ENCODE measurements around the gene SPECC1L. TPM values are rescaled to one million over a fixed set of nuclear protein-coding genes. Genes with fewer than 3 reads are reported as not detected.

Gene SPECC1L
- total RNA-seq, 2 donors from 2014 or later, result 23.1 to 26.0 TPM

DNA sequence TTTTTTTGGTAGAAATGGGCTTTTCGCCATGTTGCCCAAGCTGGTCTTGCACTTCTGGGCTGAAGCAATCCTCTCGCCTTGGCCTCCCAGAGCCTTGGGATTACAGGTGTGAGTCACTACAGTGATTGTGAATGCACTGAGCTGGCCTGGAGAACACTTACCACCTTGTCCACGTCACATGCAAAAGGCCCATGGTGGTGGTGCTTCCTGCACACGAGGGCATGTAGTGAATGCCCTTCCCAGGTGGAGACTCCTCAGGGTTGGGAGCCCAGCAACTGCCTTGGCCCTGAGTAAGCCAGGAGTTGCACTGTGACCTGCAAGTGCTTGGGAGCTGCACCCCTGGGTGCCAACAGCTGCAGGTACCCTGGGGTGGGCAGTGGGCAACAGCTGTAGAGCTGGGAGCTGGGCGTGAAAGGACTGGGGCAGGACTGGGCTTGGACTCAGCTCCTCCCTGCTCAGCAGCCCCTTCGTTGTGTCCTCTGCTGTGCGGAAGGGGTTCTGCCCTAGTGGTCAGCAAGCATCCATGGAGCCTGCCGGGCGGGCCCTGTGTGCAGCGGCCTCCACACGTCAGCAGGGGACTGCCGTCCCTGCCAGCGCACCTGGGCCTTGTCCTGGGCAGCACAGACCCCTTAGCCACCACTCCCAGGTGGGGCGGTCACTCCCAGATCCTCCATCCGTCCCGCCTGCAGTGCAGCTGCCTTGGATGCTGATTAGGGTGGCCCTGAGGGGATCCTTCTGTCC lies 147.4 kb downstream of the SPECC1L start:
- ATAC-seq (no peak), DNase-seq (no peak)
- intact Hi-C loops (cut with DNase I), result no loop called here
- WGBS, 2 donors, result 86 to 88% methylated on average over 7 to 14 of the region's 16 CpGs
- Histone ChIP-seq H3K9me3 (no peaks in the 10 kb centered on the region), H3K4me1 (no peaks in the 10 kb centered on the region), H3K27me3 (no peaks in the 10 kb centered on the region), H3K36me3 (replicated peaks in 1 of 2; ENCODE audit: insufficient read depth in 1 of 2, low read depth in 2 of 2) (peaks cover 0 to 7% of the 10 kb centered on the region in 2 donors), H3K27ac (no peak overlapping the region), H3K4me3 (no peak overlapping the region)
- TF ChIP-seq POLR2A (IDR thresholded peaks at IDR 0.05) (no peak), CTCF (IDR thresholded peaks at IDR 0.05) (no peak)

GRCh38 chr22:24418786-24419474 lies 148.3 kb downstream of the SPECC1L start:
- no peak for TF ChIP-seq POLR2A (IDR thresholded peaks at IDR 0.05)
- TF ChIP-seq CTCF (IDR thresholded peaks at IDR 0.05), result no peak
- intact Hi-C loops (cut with DNase I), result no loop called here
- Histone ChIP-seq H3K4me1 (peaks cover 7% of the 10 kb centered on the region), H3K36me3 (replicated peaks in 1 of 2; ENCODE audit: insufficient read depth in 1 of 2, low read depth in 2 of 2) (peaks cover 0 to 4% of the 10 kb centered on the region in 2 donors), H3K4me3 (no peak overlapping the region), H3K27me3 (peaks cover 0 to under 1% of the 10 kb centered on the region in 2 donors), H3K27ac (no peak overlapping the region), H3K9me3 (no peaks in the 10 kb centered on the region)
- WGBS, 2 donors, result 73 to 80% methylated on average over 5 to 16 of the region's 16 CpGs
- DNase-seq (no peak), ATAC-seq (no peak)

DNA sequence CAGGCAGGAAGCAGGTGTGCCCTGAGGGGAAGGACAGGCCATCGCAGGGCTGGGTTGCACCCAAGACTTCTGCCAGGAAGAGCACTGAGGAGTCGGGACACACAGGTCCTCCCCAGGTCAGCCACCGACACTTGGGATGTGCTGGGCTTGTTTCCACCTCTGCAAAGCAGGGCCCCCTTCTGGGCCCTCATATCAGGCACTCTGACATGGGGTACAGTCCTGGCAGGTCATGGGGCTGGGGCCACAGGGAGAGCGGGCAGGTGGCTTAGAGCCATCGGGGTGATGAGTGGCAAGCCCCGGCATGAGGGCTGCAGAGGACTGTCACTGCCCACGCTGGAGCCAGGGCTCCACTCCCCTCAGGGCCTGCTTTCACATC lies 148.8 kb downstream of the SPECC1L start:
- Histone ChIP-seq H3K4me1 (peaks cover 12% of the 10 kb centered on the region), H3K4me3 (no peak overlapping the region), H3K27me3 (peaks cover 0 to 5% of the 10 kb centered on the region in 2 donors), H3K9me3 (no peaks in the 10 kb centered on the region), H3K27ac (no peak overlapping the region), H3K36me3 (replicated peaks in 1 of 2; ENCODE audit: insufficient read depth in 1 of 2, low read depth in 2 of 2) (peaks cover 0 to 4% of the 10 kb centered on the region in 2 donors)
- intact Hi-C loops (cut with DNase I), result no loop called here
- ATAC-seq (no peak), DNase-seq (no peak)
- no peak for TF ChIP-seq CTCF (IDR thresholded peaks at IDR 0.05)
- no peak for TF ChIP-seq POLR2A (IDR thresholded peaks at IDR 0.05)
- WGBS, 2 donors, result 49 to 80% methylated on average over 1 to 7 of the region's 7 CpGs

- peaks cover 14% of the 10 kb centered on the region for H3K4me1 ChIP-seq
- H3K9me3 ChIP-seq, result no peaks in the 10 kb centered on the region
- no peak overlapping the region for H3K27ac ChIP-seq
- WGBS, 2 donors, result 0 to 31% methylated on average over 1 to 14 of the region's 18 CpGs
- peaks cover 0 to 8% of the 10 kb centered on the region in 2 donors for H3K27me3 ChIP-seq
- intact Hi-C loops (cut with DNase I), result no loop called here
- TF ChIP-seq POLR2A (IDR thresholded peaks at IDR 0.05) (no peak), CTCF (IDR thresholded peaks at IDR 0.05) (no peak)
- no peak overlapping the region for H3K4me3 ChIP-seq
- peaks cover 0 to under 1% of the 10 kb centered on the region in 2 donors for H3K36me3 ChIP-seq (replicated peaks in 1 of 2; ENCODE audit: insufficient read depth in 1 of 2, low read depth in 2 of 2)
- no peak for DNase-seq
- no peak for ATAC-seq
Measured at GRCh38 chr22:24420072-24420976, 149.7 kb downstream of the SPECC1L start.

Data from body of pancreas (tissue), 4 donors.